ENCODE data around the gene MSLN.

Gene MSLN

GRCh38 chr16:763369-764183 is 3.0 kb downstream of the MSLN start:
- Histone ChIP-seq H3K27ac (ENCODE audit: low read depth, low read length) (no peak overlapping the region), H3K9ac (ENCODE audit: low read length) (no peak overlapping the region), H3K9me3 (ENCODE audit: control insufficient read depth, insufficient read depth, low read depth, low read length) (no peaks in the 10 kb centered on the region), H3K27me3 (ENCODE audit: control insufficient read depth, insufficient read depth, low read length) (no peaks in the 10 kb centered on the region), H3K4me1 (ENCODE audit: control insufficient read depth, insufficient read depth, low read length) (0 out of 2 replicates have a peak, but pooled peaks cover 3% of the 10 kb centered on the region), H3K4me3 (ENCODE audit: low read depth, low read length) (no peak overlapping the region), H3K36me3 (ENCODE audit: control insufficient read depth, insufficient read depth, low read length) (no peaks in the 10 kb centered on the region)

GRCh38 chr16:764184-764750 is 3.7 kb downstream of the MSLN start:
- H3K36me3 ChIP-seq (ENCODE audit: control insufficient read depth, insufficient read depth, low read length): no peaks in the 10 kb centered on the region
- H3K4me3 ChIP-seq (ENCODE audit: low read depth, low read length): no peak overlapping the region
- no peaks in the 10 kb centered on the region for H3K9me3 ChIP-seq (ENCODE audit: control insufficient read depth, insufficient read depth, low read depth, low read length)
- no peaks in the 10 kb centered on the region for H3K27me3 ChIP-seq (ENCODE audit: control insufficient read depth, insufficient read depth, low read length)
- no peak overlapping the region for H3K9ac ChIP-seq (ENCODE audit: low read length)
- H3K4me1 ChIP-seq (ENCODE audit: control insufficient read depth, insufficient read depth, low read length): peaks cover 3% of the 10 kb centered on the region; the same call in 1 of the 2 replicates
- H3K27ac ChIP-seq (ENCODE audit: low read depth, low read length): no peak overlapping the region

DNA sequence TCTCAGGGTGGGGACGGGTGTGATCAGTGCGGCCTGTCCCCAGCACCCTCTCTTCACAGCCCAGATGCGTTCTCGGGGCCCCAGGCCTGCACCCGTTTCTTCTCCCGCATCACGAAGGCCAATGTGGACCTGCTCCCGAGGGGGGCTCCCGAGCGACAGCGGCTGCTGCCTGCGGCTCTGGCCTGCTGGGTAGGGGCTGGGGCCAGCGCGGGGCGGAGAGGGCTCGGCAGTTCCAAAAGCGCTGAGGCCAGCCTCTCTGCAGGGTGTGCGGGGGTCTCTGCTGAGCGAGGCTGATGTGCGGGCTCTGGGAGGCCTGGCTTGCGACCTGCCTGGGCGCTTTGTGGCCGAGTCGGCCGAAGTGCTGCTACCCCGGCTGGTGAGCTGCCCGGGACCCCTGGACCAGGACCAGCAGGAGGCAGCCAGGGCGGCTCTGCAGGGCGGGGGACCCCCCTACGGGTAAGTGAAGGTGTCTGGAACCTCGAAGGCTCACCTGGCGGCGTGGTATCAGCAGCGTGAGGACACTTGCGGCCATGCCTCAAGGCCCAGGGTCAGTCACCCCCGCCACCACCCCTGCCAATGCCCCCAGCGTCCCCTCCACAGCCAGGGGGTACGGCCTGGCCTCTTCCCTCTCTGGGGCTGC is 4.4 kb downstream of the MSLN start:
- no peaks in the 10 kb centered on the region for H3K36me3 ChIP-seq (ENCODE audit: control insufficient read depth, insufficient read depth, low read length)
- H3K9ac ChIP-seq (ENCODE audit: low read length): no peak overlapping the region
- H3K4me3 ChIP-seq (ENCODE audit: low read depth, low read length): no peak overlapping the region
- H3K4me1 ChIP-seq (ENCODE audit: control insufficient read depth, insufficient read depth, low read length): peaks cover 3% of the 10 kb centered on the region; the same call in 1 of the 2 replicates
- H3K27ac ChIP-seq (ENCODE audit: low read depth, low read length): no peak overlapping the region
- H3K9me3 ChIP-seq (ENCODE audit: control insufficient read depth, insufficient read depth, low read depth, low read length): no peaks in the 10 kb centered on the region
- no peaks in the 10 kb centered on the region for H3K27me3 ChIP-seq (ENCODE audit: control insufficient read depth, insufficient read depth, low read length)

DNA sequence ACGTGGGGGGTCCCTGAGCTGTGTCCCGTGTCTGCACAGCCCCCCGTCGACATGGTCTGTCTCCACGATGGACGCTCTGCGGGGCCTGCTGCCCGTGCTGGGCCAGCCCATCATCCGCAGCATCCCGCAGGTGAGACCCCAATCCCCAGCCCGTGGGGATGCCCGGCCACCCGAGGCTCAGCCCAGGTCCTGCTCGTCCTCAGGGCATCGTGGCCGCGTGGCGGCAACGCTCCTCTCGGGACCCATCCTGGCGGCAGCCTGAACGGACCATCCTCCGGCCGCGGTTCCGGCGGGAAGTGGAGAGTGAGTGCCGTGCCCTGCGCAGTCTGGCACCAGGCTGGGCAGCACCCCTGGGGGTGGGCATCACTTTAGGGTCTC is 4.9 kb downstream of the MSLN start:
- Histone ChIP-seq H3K27me3 (ENCODE audit: control insufficient read depth, insufficient read depth, low read length) (no peaks in the 10 kb centered on the region), H3K9ac (ENCODE audit: low read length) (no peak overlapping the region), H3K4me1 (ENCODE audit: control insufficient read depth, insufficient read depth, low read length) (peaks cover 2% of the 10 kb centered on the region; the same call in 1 of the 2 replicates), H3K36me3 (ENCODE audit: control insufficient read depth, insufficient read depth, low read length) (no peaks in the 10 kb centered on the region), H3K9me3 (ENCODE audit: control insufficient read depth, insufficient read depth, low read depth, low read length) (no peaks in the 10 kb centered on the region), H3K27ac (ENCODE audit: low read depth, low read length) (no peak overlapping the region), H3K4me3 (ENCODE audit: low read depth, low read length) (no peak overlapping the region)

GRCh38 chr16:766008-766819 is 5.7 kb downstream of the MSLN start:
- H3K9me3 ChIP-seq (ENCODE audit: control insufficient read depth, insufficient read depth, low read depth, low read length): no peaks in the 10 kb centered on the region
- H3K4me1 ChIP-seq (ENCODE audit: control insufficient read depth, insufficient read depth, low read length): no peaks in the 10 kb centered on the region; the same call in 1 of the 2 replicates
- no peak overlapping the region for H3K9ac ChIP-seq (ENCODE audit: low read length)
- H3K27me3 ChIP-seq (ENCODE audit: control insufficient read depth, insufficient read depth, low read length): no peaks in the 10 kb centered on the region
- no peak overlapping the region for H3K4me3 ChIP-seq (ENCODE audit: low read depth, low read length)
- H3K27ac ChIP-seq (ENCODE audit: low read depth, low read length): no peak overlapping the region
- no peaks in the 10 kb centered on the region for H3K36me3 ChIP-seq (ENCODE audit: control insufficient read depth, insufficient read depth, low read length)

- Histone ChIP-seq H3K4me1 (ENCODE audit: control insufficient read depth, insufficient read depth, low read length) (no peaks in the 10 kb centered on the region; the same call in 1 of the 2 replicates), H3K4me3 (ENCODE audit: low read depth, low read length) (no peak overlapping the region), H3K27ac (ENCODE audit: low read depth, low read length) (no peak overlapping the region), H3K27me3 (ENCODE audit: control insufficient read depth, insufficient read depth, low read length) (no peaks in the 10 kb centered on the region), H3K9ac (ENCODE audit: low read length) (no peak overlapping the region), H3K36me3 (ENCODE audit: control insufficient read depth, insufficient read depth, low read length) (no peaks in the 10 kb centered on the region), H3K9me3 (ENCODE audit: control insufficient read depth, insufficient read depth, low read depth, low read length) (no peaks in the 10 kb centered on the region)
Measured at GRCh38 chr16:766820-767640, 6.5 kb downstream of the MSLN start.

GRCh38 chr16:767743-768235 is 7.3 kb downstream of the MSLN start:
- H3K9me3 ChIP-seq (ENCODE audit: control insufficient read depth, insufficient read depth, low read depth, low read length): no peaks in the 10 kb centered on the region
- no peak overlapping the region for H3K4me3 ChIP-seq (ENCODE audit: low read depth, low read length)
- H3K4me1 ChIP-seq (ENCODE audit: control insufficient read depth, insufficient read depth, low read length): no peaks in the 10 kb centered on the region; the same call in 1 of the 2 replicates
- no peak overlapping the region for H3K9ac ChIP-seq (ENCODE audit: low read length)
- H3K36me3 ChIP-seq (ENCODE audit: control insufficient read depth, insufficient read depth, low read length): no peaks in the 10 kb centered on the region
- H3K27ac ChIP-seq (ENCODE audit: low read depth, low read length): no peak overlapping the region
- H3K27me3 ChIP-seq (ENCODE audit: control insufficient read depth, insufficient read depth, low read length): no peaks in the 10 kb centered on the region

DNA sequence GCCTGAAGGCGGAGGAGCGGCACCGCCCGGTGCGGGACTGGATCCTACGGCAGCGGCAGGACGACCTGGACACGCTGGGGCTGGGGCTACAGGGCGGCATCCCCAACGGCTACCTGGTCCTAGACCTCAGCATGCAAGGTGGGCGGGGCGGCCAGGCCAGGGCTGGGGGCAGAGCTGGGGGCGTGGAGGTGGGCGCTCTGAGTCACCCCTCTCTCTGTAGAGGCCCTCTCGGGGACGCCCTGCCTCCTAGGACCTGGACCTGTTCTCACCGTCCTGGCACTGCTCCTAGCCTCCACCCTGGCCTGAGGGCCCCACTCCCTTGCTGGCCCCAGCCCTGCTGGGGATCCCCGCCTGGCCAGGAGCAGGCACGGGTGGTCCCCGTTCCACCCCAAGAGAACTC is 7.9 kb downstream of the MSLN start:
- H3K27me3 ChIP-seq (ENCODE audit: control insufficient read depth, insufficient read depth, low read length): no peaks in the 10 kb centered on the region
- H3K4me1 ChIP-seq (ENCODE audit: control insufficient read depth, insufficient read depth, low read length): no peaks in the 10 kb centered on the region; the same call in 1 of the 2 replicates
- no peak overlapping the region; the same call in 1 of the 2 replicates for H3K4me3 ChIP-seq (ENCODE audit: low read depth, low read length)
- H3K9ac ChIP-seq (ENCODE audit: low read length): no peak overlapping the region
- H3K27ac ChIP-seq (ENCODE audit: low read depth, low read length): no peak overlapping the region
- no peaks in the 10 kb centered on the region for H3K9me3 ChIP-seq (ENCODE audit: control insufficient read depth, insufficient read depth, low read depth, low read length)
- no peaks in the 10 kb centered on the region for H3K36me3 ChIP-seq (ENCODE audit: control insufficient read depth, insufficient read depth, low read length)

- Histone ChIP-seq H3K4me3 (ENCODE audit: low read depth, low read length) (no peak overlapping the region), H3K36me3 (ENCODE audit: control insufficient read depth, insufficient read depth, low read length) (no peaks in the 10 kb centered on the region), H3K27ac (ENCODE audit: low read depth, low read length) (no peak overlapping the region), H3K27me3 (ENCODE audit: control insufficient read depth, insufficient read depth, low read length) (no peaks in the 10 kb centered on the region), H3K9ac (ENCODE audit: low read length) (no peak overlapping the region), H3K9me3 (ENCODE audit: control insufficient read depth, insufficient read depth, low read depth, low read length) (no peaks in the 10 kb centered on the region), H3K4me1 (ENCODE audit: control insufficient read depth, insufficient read depth, low read length) (no peaks in the 10 kb centered on the region; the same call in 1 of the 2 replicates)
Measured at GRCh38 chr16:769184-769784, 8.8 kb downstream of the MSLN start.

DNA sequence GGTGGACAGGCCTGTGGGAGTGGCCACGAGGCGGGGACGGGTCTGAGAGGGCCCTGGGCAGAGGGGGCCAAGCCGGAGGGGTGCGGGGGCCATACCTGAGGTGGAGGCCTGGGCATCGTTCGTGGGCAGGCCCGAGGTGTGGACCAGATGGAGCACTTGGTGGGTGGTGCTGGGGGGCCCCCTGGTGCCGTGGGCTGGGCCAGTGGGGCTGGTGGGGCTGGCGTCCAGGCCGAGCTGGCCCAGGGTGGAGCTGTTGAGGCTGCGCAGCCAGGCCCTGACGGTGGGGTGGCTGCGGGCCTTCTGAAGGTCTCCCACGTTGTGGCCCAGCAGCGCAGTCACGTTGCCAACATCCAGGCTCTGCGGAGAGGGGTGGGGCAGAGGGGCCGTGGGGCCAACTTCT is 9.4 kb downstream of the MSLN start:
- H3K36me3 ChIP-seq (ENCODE audit: control insufficient read depth, insufficient read depth, low read length): no peaks in the 10 kb centered on the region
- H3K27ac ChIP-seq (ENCODE audit: low read depth, low read length): no peak overlapping the region
- no peaks in the 10 kb centered on the region for H3K27me3 ChIP-seq (ENCODE audit: control insufficient read depth, insufficient read depth, low read length)
- no peak overlapping the region for H3K9ac ChIP-seq (ENCODE audit: low read length)
- H3K9me3 ChIP-seq (ENCODE audit: control insufficient read depth, insufficient read depth, low read depth, low read length): no peaks in the 10 kb centered on the region
- H3K4me3 ChIP-seq (ENCODE audit: low read depth, low read length): no peak overlapping the region
- no peaks in the 10 kb centered on the region; the same call in 1 of the 2 replicates for H3K4me1 ChIP-seq (ENCODE audit: control insufficient read depth, insufficient read depth, low read length)
